Measurements from ENCODE around the gene NFKBIB. TPM values are rescaled to one million over a fixed set of nuclear protein-coding genes. Genes with fewer than 3 reads are reported as not detected.

Gene NFKBIB
- total and polyA plus RNA-seq, 2 of the 8 experiments (the other 6 are each of a cell fraction or from before 2014, with no cell fraction given): 37.3 to 44.1 TPM

Other genes with a start within 250 kb of the NFKBIB start
- 7.9 and 8.8 TPM in 2 replicates for gene CAPN12, start 155.5 kb upstream of the NFKBIB start, total RNA-seq (2021; fragmentation: NEBNext Ultra II Directional; extraction: Animal tissue kit (Norgen Biotek cat#: 25700))
- 20.0 and 25.9 TPM in 2 replicates for gene CAPN12, start 155.5 kb upstream of the NFKBIB start, polyA plus RNA-seq (2011; rRNA removed)
- gene LGALS7, start 126.5 kb upstream of the NFKBIB start, total RNA-seq (2021; fragmentation: NEBNext Ultra II Directional; extraction: Animal tissue kit (Norgen Biotek cat#: 25700)): not detected in 2 replicates
- gene LGALS7, start 126.5 kb upstream of the NFKBIB start, polyA plus RNA-seq (2011; rRNA removed): 0.32 and 1.2 TPM in 2 replicates
- not detected in 2 replicates for gene LGALS7B, start 110.8 kb upstream of the NFKBIB start, total RNA-seq (2021; fragmentation: NEBNext Ultra II Directional; extraction: Animal tissue kit (Norgen Biotek cat#: 25700))
- gene LGALS7B, start 110.8 kb upstream of the NFKBIB start, polyA plus RNA-seq (2011; rRNA removed): 3.6 and 6.2 TPM in 2 replicates
- 0.37 and 0.54 TPM in 2 replicates for gene LGALS4, start 87.0 kb upstream of the NFKBIB start, total RNA-seq (2021; fragmentation: NEBNext Ultra II Directional; extraction: Animal tissue kit (Norgen Biotek cat#: 25700))
- 0.32 and 0.71 TPM in 2 replicates for gene LGALS4, start 87.0 kb upstream of the NFKBIB start, polyA plus RNA-seq (2011; rRNA removed)
- 101 and 103 TPM in 2 replicates for gene ECH1, start 68.2 kb upstream of the NFKBIB start, total RNA-seq (2021; fragmentation: NEBNext Ultra II Directional; extraction: Animal tissue kit (Norgen Biotek cat#: 25700))
- 147 and 173 TPM in 2 replicates for gene ECH1, start 68.2 kb upstream of the NFKBIB start, polyA plus RNA-seq (2011; rRNA removed)
- 711 and 779 TPM in 2 replicates for gene HNRNPL, start 50.0 kb upstream of the NFKBIB start, total RNA-seq (2021; fragmentation: NEBNext Ultra II Directional; extraction: Animal tissue kit (Norgen Biotek cat#: 25700))
- 403 and 404 TPM in 2 replicates for gene HNRNPL, start 50.0 kb upstream of the NFKBIB start, polyA plus RNA-seq (2011; rRNA removed)
- gene RINL, start 21.7 kb upstream of the NFKBIB start, total RNA-seq (2021; fragmentation: NEBNext Ultra II Directional; extraction: Animal tissue kit (Norgen Biotek cat#: 25700)): 11.9 and 14.2 TPM in 2 replicates
- 11.1 and 13.1 TPM in 2 replicates for gene RINL, start 21.7 kb upstream of the NFKBIB start, polyA plus RNA-seq (2011; rRNA removed)
- gene SIRT2, start 351 bp upstream of the NFKBIB start, total RNA-seq (2021; fragmentation: NEBNext Ultra II Directional; extraction: Animal tissue kit (Norgen Biotek cat#: 25700)): 6.1 and 6.5 TPM in 2 replicates
- 10.0 and 11.8 TPM in 2 replicates for gene SIRT2, start 351 bp upstream of the NFKBIB start, polyA plus RNA-seq (2011; rRNA removed)
- gene CCER2, start 12.2 kb downstream of the NFKBIB start, total RNA-seq (2021; fragmentation: NEBNext Ultra II Directional; extraction: Animal tissue kit (Norgen Biotek cat#: 25700)): 0.56 and 0.73 TPM in 2 replicates
- gene CCER2, start 12.2 kb downstream of the NFKBIB start, polyA plus RNA-seq (2011; rRNA removed): 0.32 and 0.71 TPM in 2 replicates
- gene SARS2, start 30.8 kb downstream of the NFKBIB start, total RNA-seq (2021; fragmentation: NEBNext Ultra II Directional; extraction: Animal tissue kit (Norgen Biotek cat#: 25700)): 59.2 and 68.0 TPM in 2 replicates
- gene SARS2, start 30.8 kb downstream of the NFKBIB start, polyA plus RNA-seq (2011; rRNA removed): 102 and 139 TPM in 2 replicates
- gene MRPS12, start 31.0 kb downstream of the NFKBIB start, total RNA-seq (2021; fragmentation: NEBNext Ultra II Directional; extraction: Animal tissue kit (Norgen Biotek cat#: 25700)): 79.0 and 87.6 TPM in 2 replicates
- gene MRPS12, start 31.0 kb downstream of the NFKBIB start, polyA plus RNA-seq (2011; rRNA removed): 175 and 190 TPM in 2 replicates
- 14.5 and 15.3 TPM in 2 replicates for gene FBXO17, start 75.8 kb downstream of the NFKBIB start, total RNA-seq (2021; fragmentation: NEBNext Ultra II Directional; extraction: Animal tissue kit (Norgen Biotek cat#: 25700))
- gene FBXO17, start 75.8 kb downstream of the NFKBIB start, polyA plus RNA-seq (2011; rRNA removed): 11.7 and 19.9 TPM in 2 replicates
- 18.8 and 25.5 TPM in 2 replicates for gene FBXO27, start 132.6 kb downstream of the NFKBIB start, total RNA-seq (2021; fragmentation: NEBNext Ultra II Directional; extraction: Animal tissue kit (Norgen Biotek cat#: 25700))
- gene FBXO27, start 132.6 kb downstream of the NFKBIB start, polyA plus RNA-seq (2011; rRNA removed): 10.9 and 16.8 TPM in 2 replicates
- gene ACP7, start 184.4 kb downstream of the NFKBIB start, total RNA-seq (2021; fragmentation: NEBNext Ultra II Directional; extraction: Animal tissue kit (Norgen Biotek cat#: 25700)): 0.50 and 0.98 TPM in 2 replicates
- gene ACP7, start 184.4 kb downstream of the NFKBIB start, polyA plus RNA-seq (2011; rRNA removed): 0.27 and 0.58 TPM in 2 replicates
- 64.4 and 67.6 TPM in 2 replicates for gene PAK4, start 225.8 kb downstream of the NFKBIB start, total RNA-seq (2021; fragmentation: NEBNext Ultra II Directional; extraction: Animal tissue kit (Norgen Biotek cat#: 25700))
- 50.7 and 107 TPM in 2 replicates for gene PAK4, start 225.8 kb downstream of the NFKBIB start, polyA plus RNA-seq (2011; rRNA removed)

Data from H1 (cell line).